Left renal pelvis (tissue), 4 donors: ENCODE measurements around the gene ASPHD1. TPM values are rescaled to one million over a fixed set of nuclear protein-coding genes. Genes with fewer than 3 reads are reported as not detected.
"Not testable (repeated sequence)": the region's sequence is repeated elsewhere in the genome, so short reads cannot be mapped to it uniquely, and the experiment has no call there.

Experiments used
- DNase-seq, 4 donors: peaks; one replicate each; pipeline ENCODE4 v3.0.0-alpha.2; 2013; ENCODE audit warnings: low read depth in 4 of 4, low spot score in 3 of 4
- polyA plus RNA-seq, 4 donors: library from polyadenylated mRNA; unstranded; fragments of 120-200 nt; gene quantifications; one replicate each; pipeline ENCODE4 v1.2.1, GENCODE V29; 2013; ENCODE audit not compliant: insufficient read length in 4 of 4

The ASPHD1 gene
- polyA plus RNA-seq, 4 donors: 0.34 to 1.0 (median 0.73) TPM

DNA sequence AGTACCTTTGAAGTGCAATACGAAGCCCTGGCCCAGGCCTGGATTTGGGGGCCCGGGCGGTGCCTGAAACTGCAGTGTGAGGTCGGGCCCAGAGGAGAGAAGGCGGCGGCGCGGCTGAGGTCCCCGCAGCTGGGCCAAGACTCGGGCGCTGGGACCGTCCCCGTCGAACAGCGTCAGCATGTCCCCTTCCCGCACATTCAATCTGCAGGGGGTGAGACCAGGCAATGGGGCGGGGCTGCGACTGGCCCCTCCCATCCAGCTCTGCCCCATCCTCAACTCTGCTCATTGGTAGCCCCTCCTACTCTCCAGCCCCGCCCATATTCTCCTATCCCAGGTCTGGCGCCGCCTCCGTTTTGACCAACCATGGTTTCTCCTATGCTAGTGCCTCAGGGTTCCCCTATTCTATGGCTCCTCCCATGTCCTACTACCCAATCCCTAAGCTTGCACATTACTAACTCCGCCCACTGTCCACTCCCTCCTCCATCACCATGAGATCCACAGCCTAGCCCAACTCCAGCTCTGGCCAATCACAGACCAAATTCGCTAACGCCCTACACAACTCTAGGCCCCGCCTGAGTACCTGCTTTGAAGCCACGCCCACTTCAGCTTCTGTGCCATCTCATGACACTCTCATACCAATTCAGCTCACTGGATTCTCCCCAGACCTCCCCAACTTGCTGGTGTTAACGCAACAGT, 22.9 kb upstream of the ASPHD1 start:
- DNase-seq: no peak

DNA sequence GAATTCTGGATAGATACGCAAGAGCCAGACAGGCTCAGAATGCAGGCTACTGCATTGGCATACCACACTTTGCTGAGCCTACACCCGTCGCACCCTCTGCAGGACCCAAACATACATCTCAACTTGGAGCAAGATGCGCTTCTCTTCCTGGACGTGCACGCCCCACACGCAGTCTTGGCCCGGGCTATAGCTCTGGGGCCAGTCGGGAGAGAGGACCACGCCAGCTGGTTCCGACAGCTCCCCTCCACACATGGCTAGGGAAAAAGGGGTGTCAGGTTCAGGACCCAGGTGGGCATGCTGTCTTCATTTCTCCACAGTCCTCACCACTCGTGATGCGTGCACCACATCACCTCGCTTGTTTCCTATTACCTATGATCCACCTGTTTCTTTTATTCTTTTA, 22.1 kb upstream of the ASPHD1 start:
- no peak for DNase-seq

DNA sequence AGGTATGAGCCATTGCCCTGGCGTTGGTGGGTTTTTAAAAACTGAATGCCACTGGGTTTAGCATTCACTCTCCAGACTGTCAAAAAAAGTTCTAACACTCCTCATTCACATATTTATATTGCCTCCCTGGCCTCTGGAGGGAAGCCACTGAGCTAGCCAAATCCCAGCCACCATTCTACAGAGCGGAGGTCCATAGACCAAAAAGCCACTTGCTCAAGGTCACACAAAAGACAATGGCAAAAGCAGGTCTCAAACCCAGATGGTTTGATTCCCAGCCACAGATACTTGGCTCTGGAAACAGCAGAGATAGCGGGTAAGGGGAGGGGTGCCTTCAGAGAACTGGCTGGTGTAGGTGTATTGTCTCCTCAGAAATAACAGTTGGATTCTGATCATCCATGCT, 19.2 kb upstream of the ASPHD1 start:
- no peak for DNase-seq

DNA sequence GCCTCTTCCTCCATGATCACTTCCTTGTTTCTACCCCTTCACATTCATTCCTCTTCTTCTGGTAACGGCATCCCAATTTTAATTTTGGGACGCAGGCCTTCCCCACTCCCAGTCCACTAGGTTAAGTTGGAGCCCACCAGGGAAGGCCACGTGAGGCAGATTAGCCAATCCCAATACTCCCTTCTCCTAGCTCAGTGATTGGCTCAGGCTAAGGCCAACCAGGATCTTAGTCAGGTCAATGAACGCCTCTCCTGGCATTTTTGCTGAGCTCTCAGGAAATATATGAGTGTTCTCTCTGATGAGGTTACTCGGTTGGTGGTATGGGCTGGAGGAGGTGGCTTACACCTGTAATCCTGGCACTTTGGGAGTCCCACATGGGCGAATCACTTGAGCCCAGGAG, 16.3 kb upstream of the ASPHD1 start:
- no peak for DNase-seq

DNA sequence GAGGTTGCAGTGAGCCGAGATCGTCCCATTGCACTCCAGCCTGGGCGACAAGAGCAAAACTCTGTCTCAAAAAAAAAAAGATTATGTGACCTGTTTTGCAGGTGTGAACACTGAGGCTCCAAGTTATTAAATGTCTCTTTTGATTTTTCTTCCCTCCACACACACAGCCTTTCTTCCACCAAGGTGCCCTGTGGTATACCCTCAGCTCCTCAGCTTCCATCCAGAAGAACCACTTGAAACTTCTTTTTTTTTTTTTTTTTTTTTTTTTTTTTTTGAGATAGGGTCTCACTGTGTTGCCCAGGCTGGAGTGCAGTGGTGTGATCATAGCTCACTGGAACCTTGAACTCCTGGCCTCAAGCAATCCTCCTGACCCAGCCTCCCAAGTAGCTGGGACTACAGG, 10.9 kb upstream of the ASPHD1 start:
- DNase-seq: not testable (repeated sequence)

DNA sequence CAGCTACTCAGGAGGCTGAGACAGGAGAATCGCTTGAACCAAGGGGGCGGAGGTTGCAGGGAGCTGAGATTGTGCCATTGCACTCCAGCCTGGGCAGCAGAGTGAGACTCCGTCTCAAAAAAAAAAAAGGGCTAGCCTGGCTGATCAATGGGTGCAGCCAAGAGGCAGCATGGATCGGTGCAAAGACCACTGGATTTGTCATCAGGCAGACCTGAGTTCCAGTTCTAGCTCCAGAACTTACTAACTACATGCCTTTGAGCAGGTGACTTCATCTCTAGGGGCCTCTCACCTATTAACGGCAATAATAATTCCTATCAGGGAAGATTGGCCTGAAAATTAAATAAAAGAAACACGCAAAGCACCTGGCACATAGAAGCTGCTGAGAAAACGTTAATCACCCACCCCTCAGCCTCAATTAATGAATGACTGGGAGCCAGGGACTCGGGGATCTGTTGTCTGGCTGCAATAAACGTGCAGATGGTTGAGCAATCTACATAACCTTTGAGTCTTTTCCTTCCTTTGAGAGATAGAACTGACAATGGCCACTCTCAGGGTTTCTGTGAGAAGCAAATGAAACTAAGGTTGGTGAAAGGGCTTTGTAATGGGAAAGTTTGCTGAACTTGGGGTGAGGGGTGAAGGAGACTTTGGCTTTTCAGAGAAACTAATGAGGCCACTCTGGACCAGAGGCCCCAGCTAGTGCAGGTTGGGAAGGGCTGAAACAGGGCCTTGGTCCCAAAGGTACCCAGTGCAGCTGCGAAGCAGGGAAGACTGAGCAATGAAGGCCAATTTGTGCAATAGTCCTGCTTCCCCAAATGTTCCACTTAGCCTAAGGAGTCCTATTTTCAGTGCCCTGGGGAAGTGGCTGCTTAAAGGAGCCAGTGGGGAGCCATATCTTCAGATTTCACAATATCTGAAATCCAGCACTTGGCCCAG, 8.5 kb upstream of the ASPHD1 start:
- no peak for DNase-seq

DNA sequence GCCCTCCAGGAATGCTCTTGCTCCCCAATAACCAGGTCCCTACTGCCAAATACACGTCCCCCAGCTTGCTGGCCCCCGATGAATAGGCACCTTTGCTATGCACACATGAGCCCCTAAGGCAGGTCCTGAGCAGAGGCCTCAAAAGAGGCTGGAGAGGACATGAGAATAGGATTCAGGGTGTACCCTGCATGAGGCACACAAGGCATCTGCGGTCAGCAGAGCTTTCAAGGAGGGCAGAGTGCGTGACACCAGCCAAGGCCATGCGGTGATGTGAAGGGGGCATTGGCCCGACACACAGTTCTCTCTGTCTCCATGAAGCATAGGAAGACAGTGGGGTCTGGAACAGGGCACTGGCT, 7.9 kb upstream of the ASPHD1 start:
- DNase-seq: no peak

DNA sequence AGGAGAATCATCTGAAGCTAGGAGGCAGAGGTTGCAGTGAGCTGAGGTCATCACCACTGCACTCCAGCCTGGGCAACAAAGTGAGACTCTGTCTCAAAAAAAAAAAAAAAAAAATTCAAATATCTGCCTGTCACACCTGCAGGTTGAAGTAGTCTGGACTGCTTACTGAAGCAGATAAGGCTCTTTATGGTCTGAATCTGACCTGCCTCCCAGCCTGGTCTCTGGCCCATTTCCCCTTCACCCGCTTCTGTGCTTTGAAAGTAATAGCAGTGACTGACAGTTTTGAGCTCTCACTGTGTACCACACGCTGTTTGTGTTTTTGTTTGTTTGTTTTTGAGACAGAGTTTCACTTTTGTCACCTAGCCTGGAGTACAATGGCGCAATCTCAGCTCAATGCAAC, 6.7 kb upstream of the ASPHD1 start:
- no peak for DNase-seq

DNA sequence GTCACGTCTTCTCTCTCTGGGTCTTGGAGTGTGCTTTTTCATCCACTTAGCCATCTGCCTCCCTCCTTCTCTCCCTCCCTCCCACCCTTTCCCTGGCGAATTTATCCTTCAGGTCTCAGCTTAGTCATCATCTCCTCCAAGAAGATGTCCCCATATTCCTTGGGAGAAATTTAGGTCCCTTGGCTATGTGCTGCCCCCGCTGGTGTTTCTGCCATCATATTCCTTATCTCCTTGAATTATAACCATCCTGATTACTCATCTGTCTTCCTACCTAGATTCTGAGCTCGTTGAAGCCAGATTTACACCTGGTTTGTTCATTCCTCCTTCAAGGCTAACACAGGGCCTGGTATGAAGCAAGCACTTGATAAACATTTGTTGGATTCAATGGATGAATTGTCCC, 5.9 kb upstream of the ASPHD1 start:
- DNase-seq: no peak

DNA sequence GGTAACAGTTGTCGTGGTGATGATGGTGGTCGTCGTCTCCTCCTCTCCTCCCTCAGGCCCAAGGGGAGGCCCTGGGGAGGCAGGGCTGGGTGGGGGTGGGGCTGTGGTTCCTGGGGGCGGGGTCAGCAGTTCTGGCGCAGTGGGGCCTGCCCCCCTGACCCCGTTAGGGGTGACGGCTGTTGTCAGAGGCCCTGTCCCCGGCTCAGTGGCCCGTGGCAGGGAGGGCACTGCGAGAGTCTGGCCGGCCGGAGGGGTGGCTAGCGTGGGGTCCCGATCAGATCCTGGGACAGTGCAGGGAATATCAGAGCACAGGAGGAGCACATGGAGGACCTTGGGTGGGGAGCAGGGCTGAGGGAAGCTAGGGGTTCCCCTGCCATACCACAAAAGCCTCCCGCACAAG, 3.4 kb upstream of the ASPHD1 start:
- DNase-seq: no peak

DNA sequence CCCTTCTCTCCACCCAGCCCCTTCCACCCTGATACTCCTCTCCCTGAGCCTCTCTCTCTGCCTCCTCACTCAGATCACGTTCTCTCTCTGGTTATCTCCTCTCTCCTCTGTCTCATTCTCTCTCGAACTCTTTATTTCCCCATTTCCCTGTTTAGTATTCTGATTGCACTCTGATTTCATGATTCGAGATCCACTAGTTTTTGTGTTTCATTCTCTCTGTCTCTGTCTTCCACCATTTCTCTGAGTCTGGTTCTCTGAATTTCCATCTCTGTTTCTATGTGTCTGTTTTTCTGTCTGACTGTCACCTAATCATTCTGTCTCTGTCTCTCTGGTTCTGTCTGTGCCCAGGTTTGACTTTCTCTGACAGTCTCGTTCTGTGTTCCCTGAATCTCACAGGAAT, 3.0 kb upstream of the ASPHD1 start:
- DNase-seq: no peak

DNA sequence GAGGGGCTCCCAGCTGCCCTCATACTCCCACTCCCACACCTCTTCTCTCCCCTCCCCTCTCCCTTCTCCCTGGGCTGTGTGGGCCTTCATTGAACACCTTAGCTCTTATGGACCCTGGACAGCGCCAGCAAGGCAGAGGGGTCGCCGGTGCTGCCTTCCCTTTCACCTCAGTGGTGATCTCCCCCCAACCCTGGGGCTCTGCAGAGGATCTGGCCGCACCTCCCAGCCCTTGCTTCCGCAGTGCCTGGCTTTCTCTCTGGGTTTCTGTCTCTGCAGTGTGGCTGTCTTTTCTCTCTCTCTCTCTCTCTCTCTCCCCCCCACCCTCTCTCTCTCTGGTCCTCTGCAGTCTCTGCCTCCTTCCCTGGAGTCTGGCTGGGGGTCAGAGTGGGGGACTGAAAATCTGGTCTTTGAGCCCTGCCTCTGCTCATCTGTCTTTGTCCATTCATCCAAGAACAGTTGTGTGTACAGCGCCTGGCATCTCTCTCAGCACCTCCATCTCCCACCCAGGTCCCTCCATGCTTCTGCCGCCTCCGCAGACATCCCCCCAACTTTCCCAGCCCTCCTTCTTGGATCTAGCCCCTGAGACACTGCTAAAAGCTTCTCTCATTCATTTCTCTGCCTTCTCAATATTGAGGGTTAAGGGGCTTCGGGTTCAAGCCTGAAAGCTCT, 2.0 kb upstream of the ASPHD1 start:
- no peak for DNase-seq

DNA sequence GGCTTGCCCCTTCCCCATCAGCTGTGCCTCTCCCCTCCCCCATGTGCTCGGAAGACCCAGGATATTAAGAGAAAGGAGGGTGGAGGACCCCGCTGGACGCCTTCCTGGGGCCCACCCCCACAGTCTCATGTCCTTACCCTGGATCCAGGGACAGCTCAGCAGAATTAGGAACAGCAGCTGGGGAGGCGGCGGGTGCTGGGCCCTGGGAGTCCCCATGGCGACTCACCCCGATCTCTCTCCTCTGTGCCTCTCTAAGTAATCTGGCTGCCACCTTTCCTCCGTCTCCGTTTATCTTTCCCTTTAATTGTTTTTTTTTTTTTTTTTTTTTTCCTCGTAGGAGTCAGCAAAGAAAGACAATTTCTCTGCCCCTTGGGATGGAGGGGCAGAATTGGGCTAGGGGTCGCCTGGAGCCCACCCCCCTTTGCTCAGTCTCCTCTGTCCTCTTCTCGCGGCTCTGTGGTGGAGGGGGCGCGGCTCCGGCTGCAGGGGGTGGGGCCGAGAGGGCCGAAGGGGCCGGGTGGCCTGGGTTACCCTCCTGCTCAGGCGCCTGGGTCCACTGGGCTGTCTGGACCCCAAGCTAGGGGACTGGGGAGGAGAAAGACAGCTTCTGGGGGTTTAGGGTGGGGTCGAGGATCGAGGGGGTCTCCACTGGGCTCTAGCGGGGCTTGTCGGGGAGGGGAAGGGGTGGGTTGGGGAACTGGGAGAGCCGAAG, 1.3 kb upstream of the ASPHD1 start:
- no peak for DNase-seq

DNA sequence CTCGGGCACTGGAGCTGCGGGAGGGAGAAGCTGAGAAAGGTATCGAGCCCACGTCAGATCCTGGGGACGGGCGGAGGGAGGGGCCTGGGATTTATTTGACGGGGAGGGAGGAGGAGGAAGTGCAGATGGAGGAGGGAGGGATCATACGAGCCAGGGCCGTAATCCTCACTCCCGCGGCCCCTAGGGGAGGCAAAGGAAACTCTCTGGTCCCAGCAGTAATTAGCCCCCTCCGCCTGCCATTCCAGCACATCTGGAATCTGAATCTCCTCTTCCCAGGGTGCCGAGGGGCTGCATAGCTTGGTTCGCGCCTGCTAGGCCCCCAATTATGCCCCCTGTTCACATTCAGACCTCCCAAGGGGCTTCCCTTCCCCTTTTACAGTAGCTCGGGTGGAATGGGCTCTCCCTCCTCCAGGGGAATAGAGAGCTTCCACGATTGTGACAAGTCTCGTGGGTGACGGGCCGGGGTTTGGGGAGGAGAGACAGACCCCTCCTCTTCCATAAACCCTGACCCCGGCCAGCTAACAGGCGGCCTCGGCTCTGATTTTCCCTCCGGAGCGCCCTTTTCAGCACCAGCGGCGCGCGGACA, 679 bp upstream of the ASPHD1 start, which contains the start of gene SEZ6L2:
SEZ6L2 (minus strand) TSS at position 35 of the 586 bp plus-strand sequence. CDS start 531 bp downstream, outside the sequence.
- DNase-seq: peak in 3 of 4 donors; percentile 48 to 60 (median 50)

DNA sequence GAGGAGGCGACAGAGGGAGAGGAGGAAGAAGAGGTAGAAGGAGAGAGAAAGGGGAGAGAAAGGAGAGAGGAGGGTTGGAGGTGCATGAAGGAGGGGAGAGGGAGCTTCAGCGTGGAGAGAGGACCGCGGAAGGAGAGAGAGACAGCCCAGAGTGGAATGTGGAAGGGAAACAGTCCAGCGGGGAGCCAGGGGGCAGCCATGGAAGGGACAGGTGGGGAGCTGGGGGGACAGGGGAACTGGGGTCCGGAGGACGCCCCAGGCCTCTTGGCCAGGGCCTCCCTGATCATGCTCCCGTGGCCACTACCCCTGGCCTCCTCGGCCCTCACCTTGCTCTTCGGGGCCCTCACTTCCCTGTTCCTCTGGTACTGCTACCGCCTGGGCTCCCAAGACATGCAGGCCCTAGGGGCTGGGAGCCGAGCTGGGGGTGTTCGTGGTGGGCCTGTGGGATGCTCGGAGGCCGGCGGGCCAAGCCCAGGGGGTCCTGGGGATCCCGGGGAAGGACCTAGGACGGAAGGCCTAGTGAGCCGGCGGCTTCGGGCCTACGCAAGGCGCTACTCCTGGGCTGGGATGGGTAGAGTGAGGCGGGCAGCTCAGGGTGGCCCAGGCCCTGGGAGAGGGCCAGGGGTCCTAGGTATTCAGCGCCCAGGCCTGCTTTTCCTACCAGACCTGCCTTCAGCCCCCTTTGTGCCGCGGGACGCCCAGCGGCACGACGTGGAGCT, 759 bp downstream of the ASPHD1 start:
- no peak for DNase-seq

DNA sequence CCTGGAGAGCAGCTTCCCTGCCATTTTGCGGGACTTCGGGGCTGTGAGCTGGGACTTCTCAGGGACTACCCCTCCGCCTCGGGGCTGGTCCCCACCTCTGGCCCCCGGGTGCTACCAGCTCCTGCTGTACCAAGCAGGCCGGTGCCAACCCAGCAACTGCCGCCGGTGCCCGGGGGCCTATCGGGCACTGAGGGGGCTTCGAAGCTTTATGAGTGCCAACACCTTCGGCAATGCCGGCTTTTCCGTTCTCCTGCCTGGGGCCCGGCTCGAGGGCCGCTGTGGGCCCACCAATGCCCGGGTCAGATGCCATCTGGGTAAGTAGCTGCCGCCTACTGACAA, 1.3 kb downstream of the ASPHD1 start:
- no peak for DNase-seq

DNA sequence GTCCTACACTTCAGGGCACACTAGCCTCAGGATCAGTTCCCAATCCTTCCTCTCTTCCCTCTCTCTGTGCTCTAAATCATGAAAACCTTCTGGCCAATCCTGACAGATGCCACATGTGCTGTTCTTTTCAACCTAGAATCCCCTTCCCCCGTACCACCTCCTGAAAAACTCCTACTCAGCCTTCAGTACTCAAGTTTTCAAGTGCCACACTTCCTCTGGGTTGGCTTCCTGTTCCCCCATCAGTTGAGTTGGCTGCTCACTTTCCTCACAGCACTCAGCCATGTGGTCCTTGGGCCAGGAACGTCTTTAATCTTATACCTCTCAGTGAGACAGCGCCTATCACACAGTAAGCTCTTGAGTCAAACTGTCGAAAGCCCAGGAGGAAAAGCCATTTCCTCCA, 3.3 kb downstream of the ASPHD1 start:
- no peak for DNase-seq

DNA sequence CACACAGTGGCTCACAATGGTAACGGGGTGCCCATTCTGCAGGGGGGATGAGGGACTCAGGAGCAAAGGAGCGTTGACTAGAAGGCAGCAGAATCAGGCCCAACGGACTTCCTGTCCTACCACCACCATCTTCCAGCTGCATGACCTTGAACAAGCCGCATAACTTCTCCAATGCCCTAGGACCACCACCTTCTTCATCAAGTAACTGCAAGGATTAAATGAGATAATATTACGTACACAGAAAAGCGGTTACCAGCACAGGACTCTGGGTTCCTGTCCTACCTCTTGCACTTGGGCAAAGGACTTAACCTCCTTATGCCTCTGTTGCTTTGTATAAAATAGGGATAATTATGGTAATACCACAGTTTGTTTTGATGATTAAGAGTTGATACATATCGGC, 4.7 kb downstream of the ASPHD1 start:
- no peak for DNase-seq

DNA sequence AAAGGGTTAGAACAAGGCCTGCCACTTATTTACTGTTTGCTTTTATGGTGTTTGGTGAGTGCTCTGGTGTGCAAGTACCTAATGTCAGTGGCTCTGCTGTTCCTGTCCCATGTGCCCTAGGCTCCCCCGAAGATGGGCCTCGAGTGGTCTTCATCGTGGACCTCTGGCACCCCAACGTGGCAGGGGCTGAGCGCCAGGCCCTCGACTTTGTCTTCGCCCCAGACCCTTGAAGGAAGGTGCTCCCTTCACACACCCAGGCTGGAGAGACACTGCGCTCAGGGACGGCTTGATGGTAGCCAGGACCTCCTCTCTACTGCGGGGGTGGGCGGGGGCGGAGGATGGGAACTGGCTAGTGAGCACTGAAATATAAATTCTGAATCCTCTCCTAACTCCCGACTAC, 5.4 kb downstream of the ASPHD1 start:
- DNase-seq: no peak
